Nephron (organoid): ENCODE measurements around the gene SLC12A7.

Experiments used
- H3K27ac Mint-ChIP-seq, 3 experiments: 2 replicates each; pipeline ENCODE4 v1.8.0; 2020; ENCODE audit warnings: mixed read lengths in 3 of 3, mild to moderate bottlenecking in 2 of 3, moderate library complexity in 1 of 3
- H3K27me3 Mint-ChIP-seq: 2 replicates; pipeline ENCODE4 v1.8.0; 2021; ENCODE audit warnings: low read depth, mild to moderate bottlenecking, moderate library complexity, mixed read lengths
- H3K36me3 Mint-ChIP-seq: 2 replicates; pipeline ENCODE4 v1.8.0; 2020; ENCODE audit warnings: low read depth, mixed read lengths
- H3K4me1 Mint-ChIP-seq: 2 replicates; pipeline ENCODE4 v1.8.0; 2020; ENCODE audit warnings: mixed read lengths
- H3K4me3 Mint-ChIP-seq, 3 experiments: 2 replicates each; pipeline ENCODE4 v1.8.0; 2020; ENCODE audit warnings: mild to moderate bottlenecking in 3 of 3, mixed read lengths in 3 of 3, moderate library complexity in 2 of 3
- H3K9me3 Mint-ChIP-seq: 2 replicates; pipeline ENCODE4 v1.8.0; 2020; ENCODE audit warnings: mixed read lengths
- CTCF ChIP-seq, 3 experiments: fragments of 200-600 bp; sonication (generic); IDR thresholded peaks; one replicate each; pipeline ENCODE4 v1.5.0; 2021; ENCODE audit warnings: antibody characterized with exemption in 3 of 3; ENCODE audit not compliant: unreplicated experiment in 3 of 3

Gene SLC12A7

GRCh38 chr5:1089146-1089545 is 22.7 kb downstream of the SLC12A7 start:
- H3K27me3 Mint-ChIP-seq = peaks cover 3% of the 10 kb centered on the region
- H3K4me1 Mint-ChIP-seq = peaks cover 29% of the 10 kb centered on the region
- peak overlapping the region; percentile 12 to 66 (median 65) for H3K4me3 Mint-ChIP-seq
- TF ChIP-seq CTCF (IDR thresholded peaks at IDR 0.05; ENCODE audit: unreplicated experiment in 3 of 3) = no peak
- peak overlapping the region; percentile 76 to 93 (median 82) for H3K27ac Mint-ChIP-seq
- H3K9me3 Mint-ChIP-seq = no peaks in the 10 kb centered on the region
- H3K36me3 Mint-ChIP-seq = peaks cover 17% of the 10 kb centered on the region

GRCh38 chr5:1088726-1089125 is 23.1 kb downstream of the SLC12A7 start:
- Mint-ChIP-seq H3K27ac (peak overlapping the region in 1 of 3 experiments; percentile 76), H3K4me1 (peaks cover 27% of the 10 kb centered on the region), H3K4me3 (no peak overlapping the region), H3K36me3 (peaks cover 15% of the 10 kb centered on the region), H3K9me3 (no peaks in the 10 kb centered on the region), H3K27me3 (peaks cover 3% of the 10 kb centered on the region)
- TF ChIP-seq CTCF (IDR thresholded peaks at IDR 0.05; ENCODE audit: unreplicated experiment in 3 of 3) = no peak

- Mint-ChIP-seq H3K27me3 (peaks cover 3% of the 10 kb centered on the region), H3K36me3 (peaks cover 19% of the 10 kb centered on the region), H3K4me1 (peaks cover 27% of the 10 kb centered on the region), H3K27ac (no peak overlapping the region), H3K9me3 (no peaks in the 10 kb centered on the region), H3K4me3 (no peak overlapping the region)
- TF ChIP-seq CTCF (IDR thresholded peaks at IDR 0.05; ENCODE audit: unreplicated experiment in 3 of 3) = no peak
Observed at GRCh38 chr5:1088031-1088430, 23.8 kb downstream of the SLC12A7 start.

GRCh38 chr5:1087428-1087827 is 24.4 kb downstream of the SLC12A7 start:
- Mint-ChIP-seq H3K4me3 (no peak overlapping the region), H3K27me3 (peaks cover 3% of the 10 kb centered on the region), H3K4me1 (peaks cover 24% of the 10 kb centered on the region), H3K27ac (no peak overlapping the region), H3K36me3 (peaks cover 14% of the 10 kb centered on the region), H3K9me3 (no peaks in the 10 kb centered on the region)
- no peak for TF ChIP-seq CTCF (IDR thresholded peaks at IDR 0.05; ENCODE audit: unreplicated experiment in 3 of 3)

GRCh38 chr5:1086871-1087270 is 25.0 kb downstream of the SLC12A7 start:
- TF ChIP-seq CTCF (IDR thresholded peaks at IDR 0.05; ENCODE audit: unreplicated experiment in 3 of 3) = no peak
- peaks cover 14% of the 10 kb centered on the region for H3K36me3 Mint-ChIP-seq
- peaks cover 3% of the 10 kb centered on the region for H3K27me3 Mint-ChIP-seq
- no peaks in the 10 kb centered on the region for H3K9me3 Mint-ChIP-seq
- H3K4me3 Mint-ChIP-seq = no peak overlapping the region
- peaks cover 18% of the 10 kb centered on the region for H3K4me1 Mint-ChIP-seq
- H3K27ac Mint-ChIP-seq = no peak overlapping the region

GRCh38 chr5:1086137-1086536 is 25.7 kb downstream of the SLC12A7 start:
- no peak overlapping the region for H3K4me3 Mint-ChIP-seq
- H3K9me3 Mint-ChIP-seq = no peaks in the 10 kb centered on the region
- peaks cover 18% of the 10 kb centered on the region for H3K4me1 Mint-ChIP-seq
- H3K27ac Mint-ChIP-seq = no peak overlapping the region
- H3K36me3 Mint-ChIP-seq = peaks cover 19% of the 10 kb centered on the region
- TF ChIP-seq CTCF (IDR thresholded peaks at IDR 0.05; ENCODE audit: unreplicated experiment in 3 of 3) = no peak
- peaks cover 3% of the 10 kb centered on the region for H3K27me3 Mint-ChIP-seq
